Caco-2 (cell line): ENCODE measurements around the gene ARHGAP8. TPM values are rescaled to one million over a fixed set of nuclear protein-coding genes. Genes with fewer than 3 reads are reported as not detected.
"Not testable (repeated sequence)": the region's sequence is repeated elsewhere in the genome, so short reads cannot be mapped to it uniquely, and the experiment has no call there.

ENCODE experiments used
- BruUV-seq: library from RNA; stranded (reverse); fragments of 400-500 nt; replicated peaks from 2 replicates; lab custom pipeline; 2021; lab: Mats Ljungman, UMichigan
- CTCF ChIA-PET: fragments of 300-600 bp; sonication (Branson Sonifier 250); formaldehyde crosslinking; loops from one replicate; lab custom pipeline; 2022; ENCODE audit warnings: antibody characterized with exemption; lab: Charles Lee
- POLR2A ChIA-PET: fragments of 300-600 bp; sonication (Branson Sonifier 250); formaldehyde crosslinking; loops from one replicate; lab custom pipeline; 2022; ENCODE audit warnings: antibody characterized with exemption; lab: Charles Lee
- DNase-seq, 2 experiments: peaks; one replicate each; pipeline versions ENCODE4 v3.0.0 to v3.0.0-alpha.2; 2020 to 2022
- H3K27me3 ChIP-seq: replicated peaks from 2 replicates; pipeline ENCODE4 v1.6.0; 2011; ENCODE audit warnings: low read length; ENCODE audit not compliant: control insufficient read depth, insufficient read depth
- H3K36me3 ChIP-seq: 2 replicates; pipeline ENCODE4 v1.5.1; 2011; ENCODE audit warnings: low read length; ENCODE audit not compliant: control insufficient read depth, insufficient read depth
- H3K4me1 ChIP-seq: fragments of 250-450 bp; sonication (Bioruptor Pico); 2 replicates; pipeline ENCODE4 v1.5.1; 2020; ENCODE audit warnings: mild to moderate bottlenecking
- H3K4me3 ChIP-seq: 2 replicates; pipeline ENCODE4 v1.5.1; 2011; ENCODE audit warnings: low read depth, mild to moderate bottlenecking, control low read depth, low read length
- H3K9me3 ChIP-seq: fragments of 250-450 bp; sonication (Bioruptor Pico); 2 replicates; pipeline ENCODE4 v1.5.1; 2020; ENCODE audit warnings: mild to moderate bottlenecking, moderate library complexity
- H3K27ac Mint-ChIP-seq: one replicate; pipeline ENCODE4 v1.8.0; 2022; ENCODE audit warnings: mixed read lengths; ENCODE audit not compliant: unreplicated experiment
- H3K27me3 Mint-ChIP-seq: one replicate; pipeline ENCODE4 v1.8.0; 2022; ENCODE audit warnings: mixed read lengths; ENCODE audit not compliant: insufficient read depth, unreplicated experiment
- H3K36me3 Mint-ChIP-seq: one replicate; pipeline ENCODE4 v1.8.0; 2022; ENCODE audit warnings: mild to moderate bottlenecking, mixed read lengths; ENCODE audit not compliant: insufficient read depth, unreplicated experiment
- H3K4me1 Mint-ChIP-seq: one replicate; pipeline ENCODE4 v1.8.0; 2022; ENCODE audit warnings: low read depth, mixed read lengths; ENCODE audit not compliant: unreplicated experiment
- H3K4me3 Mint-ChIP-seq: one replicate; pipeline ENCODE4 v1.8.0; 2022; ENCODE audit warnings: mild to moderate bottlenecking, moderate library complexity, mixed read lengths; ENCODE audit not compliant: unreplicated experiment
- H3K9me3 Mint-ChIP-seq: one replicate; pipeline ENCODE4 v1.8.0; 2022; ENCODE audit warnings: mixed read lengths; ENCODE audit not compliant: unreplicated experiment
- CTCF ChIP-seq, 2 experiments: fragments of 200-600 bp in 1 of 2; IDR thresholded peaks; 1 replicate in 1 of 2; 2 replicates in 1 of 2; pipeline versions ENCODE4 v1.5.1 to v1.8.0; 2011 to 2022; ENCODE audit warnings: antibody characterized with exemption in 1 of 2, control low read depth in 1 of 2, inconsistent platforms in 1 of 2, low read depth in 1 of 2, low read length in 1 of 2, mild to moderate bottlenecking in 1 of 2, moderate library complexity in 1 of 2; ENCODE audit not compliant: insufficient read depth in 1 of 2, severe bottlenecking in 1 of 2, unreplicated experiment in 1 of 2
- intact Hi-C: fragments of 100-400 bp; cut with micrococcal nuclease; formaldehyde crosslinking; loops from one replicate; pipeline ENCODE4 v1.10.0; 2022; ENCODE audit not compliant: unreplicated experiment
- total RNA-seq: library from RNA; stranded (reverse); gene quantifications from 2 replicates; pipeline ENCODE4 v1.2.3, GENCODE V29; 2022

The ARHGAP8 gene
- total RNA-seq, 1 experiment from 2014 or later = 81.5 TPM

GRCh38 chr22:44795701-44796630 lies 43.6 kb downstream of the ARHGAP8 start:
- DNase-seq = no peak
- Histone ChIP-seq H3K4me1 (no peaks in the 10 kb centered on the region), H3K36me3 (no peaks in the 10 kb centered on the region), H3K27me3 (no peaks in the 10 kb centered on the region), H3K4me3 (no peak overlapping the region), H3K9me3 (no peaks in the 10 kb centered on the region)
- CTCF ChIA-PET = no interaction called here
- Mint-ChIP-seq H3K4me1 (no peaks in the 10 kb centered on the region), H3K9me3 (no peaks in the 10 kb centered on the region), H3K27me3 (no peaks in the 10 kb centered on the region), H3K4me3 (no peak overlapping the region), H3K36me3 (peaks cover 59% of the 10 kb centered on the region), H3K27ac (no peak overlapping the region)
- TF ChIP-seq CTCF (IDR thresholded peaks at IDR 0.05; ENCODE audit: insufficient read depth in 1 of 2, low read depth in 1 of 2, low read length in 1 of 2, severe bottlenecking in 1 of 2, unreplicated experiment in 1 of 2) = no peak
- no TSS peak for BruUV-seq
- POLR2A ChIA-PET = interaction anchor here (0.6 kb wide), 1 partner anchor 749 kb away, joined by 3 read pairs; no protein-coding TSS in a partner anchor
- intact Hi-C loops = no loop called here

GRCh38 chr22:44797181-44797725 lies 44.9 kb downstream of the ARHGAP8 start:
- no peaks in the 10 kb centered on the region for H3K27me3 Mint-ChIP-seq
- Histone ChIP-seq H3K9me3 (no peaks in the 10 kb centered on the region), H3K36me3 (no peaks in the 10 kb centered on the region), H3K4me3 (no peak overlapping the region), H3K27me3 (no peaks in the 10 kb centered on the region), H3K4me1 (no peaks in the 10 kb centered on the region)
- H3K4me1 Mint-ChIP-seq = no peaks in the 10 kb centered on the region
- H3K9me3 Mint-ChIP-seq = no peaks in the 10 kb centered on the region
- TF ChIP-seq CTCF (IDR thresholded peaks at IDR 0.05; ENCODE audit: insufficient read depth in 1 of 2, low read depth in 1 of 2, low read length in 1 of 2, severe bottlenecking in 1 of 2, unreplicated experiment in 1 of 2) = no peak
- intact Hi-C loops = no loop called here
- no peak for DNase-seq
- POLR2A ChIA-PET = no interaction called here
- no peak overlapping the region for H3K4me3 Mint-ChIP-seq
- peak overlapping the region; percentile 48 for H3K27ac Mint-ChIP-seq
- CTCF ChIA-PET = no interaction called here
- H3K36me3 Mint-ChIP-seq = peaks cover 55% of the 10 kb centered on the region
- BruUV-seq = no TSS peak

- ChIA-PET POLR2A (no interaction called here), CTCF (no interaction called here)
- intact Hi-C loops = no loop called here
- Histone ChIP-seq H3K4me1 (no peaks in the 10 kb centered on the region), H3K36me3 (no peaks in the 10 kb centered on the region; the same call in 1 of the 2 replicates), H3K9me3 (no peaks in the 10 kb centered on the region), H3K27me3 (no peaks in the 10 kb centered on the region), H3K4me3 (no peak overlapping the region)
- no peak for TF ChIP-seq CTCF (IDR thresholded peaks at IDR 0.05; ENCODE audit: insufficient read depth in 1 of 2, low read depth in 1 of 2, low read length in 1 of 2, severe bottlenecking in 1 of 2, unreplicated experiment in 1 of 2)
- Mint-ChIP-seq H3K4me3 (no peak overlapping the region), H3K27me3 (no peaks in the 10 kb centered on the region), H3K9me3 (no peaks in the 10 kb centered on the region), H3K36me3 (peaks cover 41% of the 10 kb centered on the region), H3K4me1 (no peaks in the 10 kb centered on the region), H3K27ac (peak overlapping the region; percentile 29)
- BruUV-seq = no TSS peak
- no peak for DNase-seq
Measured at GRCh38 chr22:44799077-44799945, 46.9 kb downstream of the ARHGAP8 start.

GRCh38 chr22:44799946-44800634 lies 47.7 kb downstream of the ARHGAP8 start:
- H3K4me3 Mint-ChIP-seq, H3K4me1 ChIP-seq, intact Hi-C loops, DNase-seq, H3K9me3 Mint-ChIP-seq, H3K27ac Mint-ChIP-seq, POLR2A ChIA-PET, H3K4me3 ChIP-seq, CTCF ChIA-PET, H3K27me3 ChIP-seq, H3K27me3 Mint-ChIP-seq, H3K36me3 ChIP-seq, BruUV-seq, H3K9me3 ChIP-seq, H3K4me1 Mint-ChIP-seq: not testable (repeated sequence)
- H3K36me3 Mint-ChIP-seq = peaks cover 44% of the 10 kb centered on the region
